GM12891 (cell line): ENCODE measurements around the gene SPATA20.

ENCODE experiments used
- POLR2A ChIP-seq: IDR thresholded peaks from 2 replicates; pipeline ENCODE4 v1.6.1; 2011; ENCODE audit warnings: low read depth, low read length, control low read depth
- POLR2AphosphoS5 ChIP-seq: IDR thresholded peaks from 2 replicates; pipeline ENCODE4 v1.6.1; 2011; ENCODE audit warnings: low read depth, low read length, control low read depth

- TF ChIP-seq POLR2A (no peak), POLR2AphosphoS5 (no peak)
Measured at GRCh38 chr17:50548831-50549230, 1.9 kb downstream of the SPATA20 start.
